Measurements from ENCODE around the gene CDH23.

CDH23 gene

DNA sequence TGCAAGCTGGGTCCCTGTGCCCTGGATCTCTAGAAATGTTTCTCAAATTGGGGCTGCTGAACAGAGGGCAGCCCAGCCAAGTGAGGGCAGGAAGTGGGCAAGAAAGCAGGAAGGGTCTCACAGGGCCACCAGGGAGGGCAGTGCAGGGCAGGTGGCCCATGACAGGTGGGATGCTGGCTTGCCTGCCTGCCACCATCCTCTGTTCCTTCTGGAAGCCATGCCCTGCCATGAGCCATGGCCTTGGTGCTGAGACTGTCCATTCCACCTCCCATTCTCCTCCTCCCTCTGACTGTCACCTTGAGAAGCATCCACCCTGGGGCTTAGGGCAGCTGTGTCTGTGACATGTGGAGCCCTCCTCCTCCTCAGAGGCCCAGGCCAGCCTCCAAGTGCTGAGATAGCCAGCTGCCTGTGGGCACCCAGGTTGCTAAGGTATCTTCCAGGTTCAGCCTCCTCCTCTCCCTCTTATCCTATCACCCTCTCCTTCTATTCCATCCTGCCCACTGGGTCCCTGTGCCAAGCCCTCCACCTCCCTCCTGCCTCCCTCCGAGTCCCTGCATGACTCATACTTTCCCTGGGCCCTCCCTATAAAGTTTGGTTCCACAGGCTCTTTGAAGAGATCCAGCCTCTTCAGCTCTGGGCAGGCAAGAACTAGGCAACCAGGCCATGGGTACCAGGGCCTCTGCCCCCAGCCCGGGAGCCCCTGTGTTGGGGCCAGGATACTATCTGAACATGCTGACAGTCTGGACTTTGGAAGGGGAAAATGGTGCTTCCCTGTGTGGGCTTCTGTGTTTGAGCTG, 375.3 kb downstream of the CDH23 start:
- DNase-seq, result peak; percentile 46

DNA sequence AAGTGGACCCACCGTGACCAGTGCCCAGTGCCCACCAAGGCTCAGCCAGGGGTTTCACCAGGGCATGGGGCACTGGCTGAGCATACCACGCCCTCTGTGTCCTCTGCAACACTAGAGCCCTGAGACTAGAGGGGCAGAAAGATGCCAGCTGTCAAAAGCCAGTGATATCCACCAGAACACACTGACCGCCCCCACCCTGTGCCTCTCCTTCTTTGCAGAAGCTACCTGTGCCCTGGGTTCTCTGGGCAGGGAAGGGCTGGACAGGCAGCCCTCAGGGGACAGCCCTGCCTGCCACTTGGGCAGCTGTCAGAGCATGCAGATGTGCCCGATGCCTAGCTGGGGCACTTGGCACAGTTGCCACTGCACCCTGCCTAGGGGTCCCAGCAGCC, 376.1 kb downstream of the CDH23 start:
- no peak for DNase-seq

DNA sequence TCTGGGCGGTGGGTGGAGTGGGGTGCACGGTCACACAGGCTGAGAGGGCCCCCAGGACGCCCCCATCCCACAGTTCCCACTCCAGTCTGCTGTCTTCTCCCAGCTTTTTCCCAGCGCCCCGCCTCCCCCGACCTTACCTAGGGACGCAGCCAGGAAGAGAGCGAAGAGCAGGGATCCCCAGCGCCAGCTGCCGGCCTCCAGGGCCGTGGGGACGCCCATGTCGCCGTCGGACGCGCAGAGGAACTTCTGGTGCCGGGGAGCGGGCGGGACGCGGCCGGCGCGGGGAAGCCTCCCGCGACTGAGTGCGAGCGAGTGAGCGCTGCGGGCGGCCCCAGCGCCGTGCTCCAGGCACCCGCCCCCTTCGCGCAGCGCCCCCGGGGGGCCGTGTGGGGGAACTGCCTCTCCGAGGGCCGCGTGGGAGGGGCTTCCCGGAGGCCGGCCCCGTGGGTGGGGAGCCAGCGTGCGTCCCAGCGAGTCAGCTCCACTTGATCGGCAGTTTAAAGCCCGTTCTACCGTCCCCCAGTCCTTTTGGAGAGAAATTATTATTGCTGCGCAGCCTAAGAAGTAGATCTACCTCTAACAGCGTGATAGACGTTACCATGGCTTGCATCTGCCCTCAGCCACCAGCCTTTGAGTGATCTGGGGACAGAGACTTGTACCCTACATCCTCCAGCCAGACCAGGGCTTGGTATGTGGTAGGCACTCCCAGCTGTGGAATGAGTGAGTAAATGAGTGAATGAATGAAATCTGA, 376.7 kb downstream of the CDH23 start, which contains the start of gene VSIR:
Gene VSIR, minus strand, starts transcription at position 300 of the 751 bp plus-strand sequence. Its CDS starts 81 bp downstream, at position 219.
- peak; percentile 91 for DNase-seq

GRCh38 chr10:71774916-71775702, 378.4 kb downstream of the CDH23 start:
- DNase-seq, result no peak

- no peak for DNase-seq
Observed at GRCh38 chr10:71776481-71776925, 379.8 kb downstream of the CDH23 start.

GRCh38 chr10:71777213-71777985, 380.7 kb downstream of the CDH23 start:
- no peak for DNase-seq

DNA sequence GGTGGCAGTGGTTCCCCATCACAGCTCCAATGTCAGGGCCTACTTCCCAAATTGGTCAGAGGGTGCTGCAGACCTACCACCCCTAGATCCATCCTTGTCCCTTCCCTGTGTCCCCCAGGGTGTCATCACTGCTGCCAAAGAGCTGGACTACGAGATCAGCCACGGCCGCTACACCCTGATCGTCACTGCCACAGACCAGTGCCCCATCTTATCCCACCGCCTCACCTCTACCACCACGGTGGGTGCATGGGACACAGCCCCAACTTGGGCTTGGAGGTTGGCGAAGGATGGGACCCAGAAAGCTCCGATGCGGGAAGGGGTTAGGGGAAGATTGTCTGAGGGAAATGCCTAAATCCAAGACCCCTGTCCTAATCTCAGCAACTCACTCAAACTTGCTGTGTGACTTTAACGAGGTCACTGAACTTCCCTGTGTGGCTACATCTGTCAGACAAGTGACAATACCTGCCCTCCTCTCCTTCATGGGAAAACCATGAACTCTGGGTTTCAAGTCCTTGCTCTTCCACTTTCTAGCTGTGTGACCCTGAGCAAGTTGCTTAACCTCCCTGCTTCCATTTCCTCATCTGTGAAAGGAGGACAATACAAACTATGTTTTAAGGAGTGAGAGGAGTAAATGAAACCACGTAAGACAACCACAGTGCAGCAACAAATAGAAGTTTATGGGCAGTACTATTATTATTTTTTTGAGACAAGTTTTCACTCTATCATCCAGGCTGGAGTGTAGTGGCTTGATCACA, 381.5 kb downstream of the CDH23 start:
- no peak for DNase-seq

DNA sequence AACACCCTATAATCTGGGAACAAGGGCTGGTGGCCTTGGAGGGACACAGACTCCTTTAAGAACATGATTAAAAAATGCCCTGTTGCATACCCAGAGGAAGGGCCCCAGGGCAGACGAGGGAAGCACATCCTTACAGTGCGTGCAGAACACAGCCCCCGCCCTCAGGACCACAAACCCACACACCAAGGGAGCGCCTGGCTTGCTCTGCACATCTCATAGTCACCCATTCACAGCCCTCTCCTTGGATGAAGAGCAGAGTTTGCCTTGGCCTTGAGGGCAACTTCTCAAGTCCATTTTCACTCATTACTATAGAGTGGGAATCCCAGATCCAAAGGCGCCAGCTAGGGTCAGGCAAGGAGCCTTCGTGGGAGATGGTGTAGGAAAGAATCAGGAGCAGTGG, 382.9 kb downstream of the CDH23 start:
- DNase-seq, result no peak

DNA sequence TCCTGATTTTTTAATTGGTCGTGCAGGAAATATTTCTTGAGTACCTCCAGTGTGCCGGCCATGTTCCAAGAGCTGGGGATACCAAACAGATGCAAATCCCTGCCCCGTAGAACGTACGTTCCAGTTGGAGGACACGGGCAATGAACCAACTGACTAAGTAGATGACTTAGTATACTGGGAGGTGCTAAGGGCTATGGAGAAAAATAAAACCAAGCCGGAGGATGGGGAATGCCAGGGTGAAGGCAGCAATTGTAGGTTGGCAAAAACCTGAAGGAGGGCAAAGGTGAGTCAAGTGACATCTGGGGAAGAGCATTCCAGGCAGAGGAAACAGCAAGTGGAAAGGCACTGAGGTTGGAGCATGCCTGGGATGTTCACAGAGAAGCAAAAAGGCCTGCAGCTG, 383.4 kb downstream of the CDH23 start:
- no peak for DNase-seq

DNA sequence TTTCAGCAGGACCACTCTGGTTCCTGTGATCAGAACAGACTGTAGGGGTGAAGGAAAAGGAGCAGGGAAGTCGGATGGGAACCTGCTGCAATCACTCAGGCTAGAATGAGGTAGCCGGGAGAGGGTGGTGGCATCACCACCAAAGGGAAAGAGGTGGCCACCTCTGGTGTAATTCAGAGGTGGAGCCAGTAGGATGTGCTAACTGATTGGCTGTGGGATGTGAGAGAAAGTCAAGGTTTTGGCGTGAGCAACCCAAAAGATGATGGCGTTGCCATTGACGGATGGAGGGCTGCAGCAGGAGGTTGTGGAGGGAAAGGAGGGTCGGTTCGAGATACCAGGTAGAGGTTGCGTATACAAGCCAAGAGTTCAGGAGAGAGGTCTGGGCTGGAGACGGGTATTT, 384.0 kb downstream of the CDH23 start:
- no peak for DNase-seq

DNA sequence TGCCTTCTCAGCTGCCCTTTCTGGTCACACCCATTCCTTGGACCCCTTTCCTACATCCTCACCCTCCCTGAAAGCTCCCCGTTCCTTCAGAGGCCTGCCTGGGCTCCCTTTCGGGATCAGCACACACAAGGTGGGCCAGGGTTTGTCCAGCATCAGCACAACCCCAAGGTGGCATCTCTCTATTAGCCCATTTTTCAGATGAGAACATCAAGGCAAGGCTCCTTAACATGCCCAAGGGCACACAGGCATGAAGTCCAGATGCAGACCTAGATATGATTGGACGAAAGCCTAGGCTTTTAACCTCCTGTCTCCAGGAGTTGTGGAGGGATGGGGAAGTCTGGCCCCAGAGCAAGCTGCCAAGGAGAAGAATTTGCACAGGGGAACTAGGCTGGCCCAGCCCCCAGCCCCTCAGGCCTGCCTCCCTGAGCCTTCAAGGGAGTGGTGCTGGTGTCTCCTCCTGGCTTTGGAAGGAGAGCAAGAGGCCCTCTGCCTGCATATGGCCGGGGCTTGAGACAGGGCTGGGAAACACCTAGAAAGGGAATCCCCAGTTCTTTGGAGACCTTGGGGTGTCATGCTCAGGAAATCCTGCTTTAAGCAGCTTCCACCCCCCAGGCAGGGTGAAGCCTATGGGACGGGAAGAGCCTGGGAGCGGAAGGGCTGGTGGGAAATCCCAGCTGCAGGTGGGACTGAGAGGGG, 385.6 kb downstream of the CDH23 start:
- DNase-seq, result no peak

- no peak for DNase-seq
Observed at GRCh38 chr10:71782917-71783490, 386.3 kb downstream of the CDH23 start.

GRCh38 chr10:71783917-71784678, 387.4 kb downstream of the CDH23 start:
- DNase-seq, result no peak

GRCh38 chr10:71784679-71785272, 388.1 kb downstream of the CDH23 start:
- no peak for DNase-seq

DNA sequence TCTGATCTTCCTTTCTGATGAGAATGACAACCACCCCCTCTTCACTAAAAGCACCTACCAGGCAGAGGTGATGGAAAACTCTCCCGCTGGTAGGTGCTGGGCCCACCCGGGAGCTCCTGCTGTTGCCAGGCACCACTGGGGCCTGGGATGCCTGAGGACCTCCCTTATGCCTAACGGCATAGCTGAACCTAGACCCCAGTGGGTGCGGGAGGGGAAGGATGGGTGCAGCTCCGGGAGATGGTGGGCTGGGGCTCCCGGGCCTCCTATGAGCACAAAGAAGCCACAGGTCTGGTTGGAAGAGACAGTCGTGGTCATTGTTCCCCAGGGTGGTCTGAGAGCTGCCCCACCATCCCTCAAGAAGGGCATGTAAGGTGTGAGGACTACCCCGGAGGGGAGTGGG, 392.2 kb downstream of the CDH23 start:
- DNase-seq, result no peak

GRCh38 chr10:71789871-71790270, 393.2 kb downstream of the CDH23 start:
- no peak for DNase-seq

GRCh38 chr10:71790749-71791440, 394.2 kb downstream of the CDH23 start:
- DNase-seq, result peak; percentile 23

GRCh38 chr10:71795248-71795647, 398.5 kb downstream of the CDH23 start:
- DNase-seq, result no peak
